HL-60/S4 treated with retinoic acid at 250 ng/mL for 4 days and 3 days (cell line): Measurements from ENCODE around the gene YKT6.
"Not testable (repeated sequence)": the region's sequence is repeated elsewhere in the genome, so short reads cannot be mapped to it uniquely, and the experiment has no call there.

ENCODE experiments used
- in situ Hi-C: fragments of 300-500 bp; cut with MboI; formaldehyde crosslinking; loops from 2 replicates; pipeline ENCODE4 v1.7.0; 2022; ENCODE audit warnings: low sequenced_read_pairs

Gene YKT6

DNA sequence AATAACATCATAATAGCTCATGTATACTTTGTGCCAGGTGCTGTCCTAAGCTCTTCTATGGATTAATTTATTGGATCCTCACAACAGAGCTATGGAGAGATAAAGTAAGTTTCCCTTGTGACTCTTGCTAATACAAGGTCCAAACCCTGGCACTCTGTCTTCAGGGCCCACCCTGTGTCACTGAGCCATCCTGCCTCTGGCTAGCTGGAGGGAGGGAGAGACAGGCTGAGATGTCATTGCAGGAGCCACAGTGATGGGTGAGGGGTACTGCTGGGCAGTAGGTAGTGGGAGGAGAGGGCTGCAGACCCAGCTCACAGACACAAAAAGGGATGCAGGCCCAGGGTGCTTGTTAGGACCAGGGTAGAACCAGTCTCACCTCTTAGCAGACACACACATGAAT lies 28.4 kb upstream of the YKT6 start:
- in situ Hi-C loops: no loop called here

DNA sequence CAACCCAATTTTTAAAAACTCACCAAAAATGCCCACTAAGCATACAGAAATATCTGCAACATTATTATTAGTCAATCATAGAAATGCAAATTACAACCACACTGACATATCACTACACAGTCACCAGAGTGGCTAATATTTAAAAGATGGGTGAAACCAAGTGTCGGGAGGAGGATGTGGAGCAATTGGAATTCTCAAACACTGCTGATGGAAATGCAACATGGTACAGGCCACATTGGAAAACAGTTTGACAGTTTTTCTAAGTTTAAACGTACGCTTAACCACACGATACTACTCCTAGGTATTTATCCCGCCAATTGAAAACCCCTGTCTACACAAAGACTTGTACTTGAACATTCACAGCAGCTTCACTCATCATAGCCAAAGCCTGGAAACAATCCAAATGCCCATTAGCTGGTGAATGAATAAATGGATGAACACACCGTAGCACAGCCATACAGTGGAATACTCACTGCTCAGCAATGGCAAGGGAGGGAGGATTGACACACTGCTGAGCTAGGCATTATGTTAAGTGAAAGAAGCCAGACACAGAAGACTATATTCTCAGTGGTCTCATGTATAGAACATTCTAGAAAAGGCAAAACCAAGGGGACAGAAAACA lies 27.9 kb upstream of the YKT6 start:
- in situ Hi-C loops: no loop called here

DNA sequence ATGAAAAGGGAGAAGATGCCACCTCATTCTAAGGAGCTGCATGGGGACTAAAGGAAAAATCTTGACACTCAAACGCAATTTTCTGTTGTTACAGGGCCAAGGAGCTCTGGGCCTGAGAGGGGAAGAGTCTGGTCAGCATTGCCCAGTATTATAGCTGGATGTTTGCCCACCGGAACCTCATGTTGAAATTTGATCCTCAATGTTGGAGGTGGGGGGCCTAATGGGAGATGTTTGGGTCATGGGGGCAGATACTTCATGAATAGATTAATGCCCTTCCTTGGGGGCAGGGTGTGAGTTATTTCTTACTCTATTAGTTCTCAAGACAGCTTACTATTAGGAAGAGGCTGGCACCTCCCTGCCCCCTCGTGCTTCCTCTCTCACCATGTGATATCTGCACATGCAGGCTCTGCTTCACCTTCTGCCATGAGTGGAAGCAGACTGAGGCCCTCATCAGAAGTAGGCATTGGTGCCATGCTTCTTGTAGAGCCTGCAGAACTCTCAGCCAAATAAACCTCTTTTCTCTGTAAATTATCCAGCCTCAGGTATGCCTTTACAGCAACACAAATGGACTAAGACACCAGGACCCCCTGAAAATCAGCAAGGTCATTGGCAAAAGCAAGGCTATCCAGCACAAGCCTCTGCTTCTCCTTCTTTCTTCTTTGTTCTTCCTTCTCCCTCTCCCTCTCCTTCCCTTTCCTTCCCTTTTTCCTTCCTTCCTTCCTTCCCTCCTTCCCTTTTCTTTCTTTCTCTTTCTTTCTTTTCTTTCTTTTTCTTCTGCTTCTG lies 26.7 kb upstream of the YKT6 start:
- in situ Hi-C loops: no loop called here

DNA sequence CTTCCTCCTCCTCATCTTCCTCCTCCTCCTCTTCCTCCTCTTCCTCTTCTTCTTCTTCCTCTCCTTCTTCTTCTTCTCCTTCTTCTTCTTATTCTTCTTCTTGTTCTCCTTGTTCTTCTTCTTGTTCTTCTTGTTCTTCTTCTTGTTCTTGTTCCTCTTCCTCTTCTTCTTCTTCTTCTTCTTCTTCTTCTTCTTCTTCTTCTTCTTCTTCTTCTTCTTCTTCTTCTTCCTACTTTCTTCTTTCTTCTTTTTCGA lies 26.2 kb upstream of the YKT6 start:
- in situ Hi-C loops: not testable (repeated sequence)

DNA sequence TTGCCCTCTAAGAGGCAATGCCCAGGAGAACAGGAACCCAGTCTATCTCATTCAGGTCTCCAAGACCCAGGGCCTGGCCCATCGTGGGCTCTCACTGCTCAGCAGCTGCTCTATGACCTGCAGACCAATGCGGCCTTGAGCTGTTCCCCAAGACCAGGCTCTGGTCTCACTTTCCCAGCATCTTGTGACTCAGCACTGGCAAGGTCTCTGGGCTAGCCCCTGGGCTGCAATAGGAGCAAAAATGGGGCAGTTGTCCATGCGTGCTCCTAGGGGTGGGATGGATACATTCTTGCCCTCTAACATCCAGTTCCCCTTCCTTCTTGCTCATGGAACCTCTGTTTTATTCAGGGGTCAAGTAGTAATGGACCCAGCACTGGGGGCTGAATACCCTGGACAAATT lies 25.0 kb upstream of the YKT6 start:
- in situ Hi-C loops: no loop called here

DNA sequence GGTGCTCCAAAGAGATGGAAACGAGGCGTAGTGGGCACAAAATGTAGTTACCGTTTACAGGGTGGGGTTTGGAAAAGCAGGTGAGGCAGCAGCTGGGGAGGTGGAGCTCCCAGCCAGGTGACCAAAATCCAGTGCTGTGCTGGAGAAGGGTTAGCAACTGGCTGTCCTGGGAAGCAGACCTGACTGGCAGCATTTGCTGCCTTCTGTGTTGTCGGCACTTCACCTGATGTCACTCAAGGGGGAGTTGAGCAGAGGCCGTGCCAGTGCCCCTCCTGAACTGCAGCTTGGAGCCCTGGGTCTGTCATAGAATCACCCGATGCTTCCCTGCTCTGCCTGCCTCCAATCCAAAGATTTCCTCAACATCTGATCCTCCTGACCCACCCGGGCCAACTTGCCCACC lies 24.3 kb upstream of the YKT6 start:
- in situ Hi-C loops: no loop called here

DNA sequence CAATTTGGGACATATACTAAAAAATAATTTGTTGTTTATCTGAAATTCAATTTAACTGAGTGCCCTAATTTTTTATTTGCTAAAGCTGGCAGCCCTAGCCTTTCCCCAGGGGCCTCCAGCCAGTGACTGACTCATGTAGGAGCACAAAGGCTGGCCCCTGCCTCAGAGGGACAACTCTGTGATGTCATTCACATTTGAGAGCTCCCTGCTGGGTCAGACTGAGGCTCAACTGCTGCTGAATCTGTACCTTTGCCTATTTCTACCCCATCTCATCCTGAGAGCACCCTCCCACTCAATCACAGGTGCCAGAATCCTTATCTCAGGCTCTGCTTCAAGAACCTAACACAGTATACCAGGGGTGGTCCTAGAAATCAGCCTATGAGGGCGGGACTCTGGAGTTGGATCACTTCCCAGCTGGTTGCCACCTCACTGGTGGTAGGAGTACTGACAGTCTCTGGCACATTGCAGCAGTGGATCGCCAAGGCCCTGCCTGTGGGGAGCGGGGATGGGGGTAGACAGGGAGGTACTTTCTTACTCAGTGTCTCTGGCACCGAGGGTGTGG lies 23.1 kb upstream of the YKT6 start:
- in situ Hi-C loops: no loop called here

DNA sequence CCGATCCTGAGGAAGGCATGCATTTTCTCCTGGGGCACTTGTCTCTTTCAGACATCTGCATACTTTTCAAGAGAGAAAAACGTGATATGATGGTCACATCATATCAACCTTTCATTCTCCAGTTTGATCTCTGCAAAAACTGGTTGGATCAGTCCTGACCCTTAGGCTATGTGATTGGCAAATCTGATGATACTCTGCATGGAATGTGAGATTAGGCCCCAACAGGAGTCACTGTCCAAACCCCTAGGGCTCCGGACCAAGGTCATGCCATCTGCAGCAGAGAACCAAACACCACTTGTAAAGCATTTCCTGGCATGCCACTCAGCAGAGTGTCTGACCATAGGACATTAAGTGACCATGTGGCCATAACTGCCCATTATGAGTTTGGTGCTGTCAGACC lies 20.1 kb upstream of the YKT6 start:
- in situ Hi-C loops: no loop called here

DNA sequence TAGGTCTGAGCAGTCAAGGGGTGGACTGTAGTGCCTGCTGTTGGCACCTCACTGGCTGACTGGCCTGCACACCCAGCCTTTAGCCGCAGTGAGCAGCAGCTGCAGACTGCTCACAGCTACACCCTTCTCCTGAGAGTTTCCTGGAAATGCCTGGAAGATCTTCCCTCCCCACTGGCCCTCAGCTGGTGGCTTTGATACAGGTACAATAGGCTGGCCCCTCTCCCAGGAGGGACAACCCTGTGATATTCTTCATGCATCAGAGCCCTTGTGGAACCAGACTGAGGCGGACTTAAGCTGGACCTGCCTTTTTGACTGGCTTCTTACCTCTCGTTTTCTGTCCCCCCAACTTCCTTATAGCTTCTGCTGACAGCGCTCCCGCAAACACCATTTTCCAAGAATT lies 18.0 kb upstream of the YKT6 start:
- in situ Hi-C loops: no loop called here

DNA sequence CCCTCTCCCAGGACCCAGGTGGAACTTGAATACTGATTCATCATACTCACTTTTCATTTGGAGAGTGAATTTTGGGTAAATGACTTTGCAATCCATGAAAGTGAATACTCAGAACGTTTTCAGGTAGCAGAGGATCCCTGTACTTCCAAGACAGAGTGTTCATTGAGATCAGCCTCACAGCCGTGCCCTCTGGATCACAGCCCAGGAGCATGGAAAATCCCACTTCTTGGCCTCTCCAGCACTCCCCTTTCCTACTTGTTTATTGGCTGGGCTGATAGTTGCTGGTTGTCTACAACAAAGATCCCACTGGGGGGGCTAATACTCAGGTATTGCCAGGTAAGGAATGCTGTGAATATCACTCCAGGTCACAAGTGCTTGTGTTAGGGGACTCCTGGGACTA lies 17.4 kb upstream of the YKT6 start:
- in situ Hi-C loops: no loop called here

DNA sequence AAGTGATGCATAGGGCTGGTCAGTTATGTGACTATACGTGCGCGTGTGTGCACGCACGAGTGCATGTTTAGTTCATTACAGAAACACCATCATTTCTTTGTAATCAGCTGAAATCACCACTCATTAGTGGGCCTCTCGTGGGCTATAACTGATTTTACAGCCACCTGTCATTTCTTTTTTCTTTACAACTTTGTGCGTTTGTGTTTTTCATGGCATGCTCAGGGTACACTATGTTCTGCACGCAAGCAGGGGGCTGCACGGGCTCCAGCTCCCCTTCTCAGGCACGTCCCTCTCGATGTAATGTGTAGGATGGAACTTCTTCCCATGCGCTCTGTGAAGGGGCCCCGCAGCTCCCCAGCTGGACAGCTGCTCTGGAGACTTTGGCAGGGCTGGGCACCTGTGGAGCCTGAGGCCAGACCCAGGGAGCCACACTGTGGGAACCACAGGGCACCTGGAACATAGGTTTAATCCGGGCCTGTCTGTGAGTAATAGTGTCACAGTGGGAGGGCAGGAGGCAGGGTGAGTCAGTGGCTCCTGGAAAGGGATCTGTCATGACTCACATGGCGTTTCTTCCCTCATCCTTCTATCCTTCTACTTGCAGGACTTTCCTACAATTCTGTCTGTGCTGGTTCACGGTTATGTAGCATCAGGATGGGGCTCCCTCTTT lies 16.4 kb upstream of the YKT6 start:
- in situ Hi-C loops: no loop called here

DNA sequence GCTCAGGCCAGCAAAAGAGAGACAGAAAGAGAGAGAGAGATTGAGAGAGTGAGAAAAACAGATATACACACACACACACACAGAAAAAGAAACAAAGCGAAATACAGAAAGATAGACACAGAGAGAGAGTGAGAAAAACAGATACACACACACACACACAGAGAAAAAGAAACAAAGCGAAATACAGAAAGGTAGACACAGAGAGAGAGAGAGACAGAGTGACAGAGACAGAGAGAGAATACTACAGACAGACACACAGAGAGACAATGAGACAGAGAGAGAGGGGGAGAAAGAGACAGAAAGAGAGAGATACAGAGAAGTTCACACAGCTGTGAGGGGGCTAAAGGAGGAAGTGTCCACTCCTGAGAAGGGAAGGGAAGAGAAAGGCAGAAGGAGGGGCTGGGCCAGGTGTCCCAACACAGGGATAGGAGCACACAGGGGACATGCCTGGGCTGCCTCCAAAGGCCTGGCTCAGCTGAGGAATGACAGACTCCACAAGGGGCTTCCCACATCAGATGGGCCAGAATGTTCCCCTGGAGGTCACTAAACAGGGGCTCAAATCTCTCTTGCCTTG lies 15.8 kb upstream of the YKT6 start:
- in situ Hi-C loops: no loop called here

DNA sequence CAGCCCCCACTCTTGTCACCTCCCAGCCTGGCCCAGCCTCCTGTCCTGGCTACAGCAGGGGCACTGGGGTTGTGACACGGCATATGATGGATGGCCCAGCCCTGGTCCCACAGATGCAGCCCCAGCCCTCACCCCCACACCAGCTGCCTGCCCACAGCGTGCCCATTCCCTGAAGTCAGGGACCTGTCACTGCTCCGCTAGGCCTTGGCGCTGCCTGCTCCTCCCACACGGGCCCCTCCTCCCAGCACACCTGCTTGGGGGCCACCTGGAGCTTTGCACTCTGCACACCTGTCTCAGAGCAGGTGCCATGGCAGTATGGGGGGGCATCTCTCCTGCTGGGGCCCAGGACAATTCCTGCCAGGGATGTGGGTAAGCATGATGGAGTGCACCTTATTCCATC lies 15.0 kb upstream of the YKT6 start:
- in situ Hi-C loops: no loop called here

DNA sequence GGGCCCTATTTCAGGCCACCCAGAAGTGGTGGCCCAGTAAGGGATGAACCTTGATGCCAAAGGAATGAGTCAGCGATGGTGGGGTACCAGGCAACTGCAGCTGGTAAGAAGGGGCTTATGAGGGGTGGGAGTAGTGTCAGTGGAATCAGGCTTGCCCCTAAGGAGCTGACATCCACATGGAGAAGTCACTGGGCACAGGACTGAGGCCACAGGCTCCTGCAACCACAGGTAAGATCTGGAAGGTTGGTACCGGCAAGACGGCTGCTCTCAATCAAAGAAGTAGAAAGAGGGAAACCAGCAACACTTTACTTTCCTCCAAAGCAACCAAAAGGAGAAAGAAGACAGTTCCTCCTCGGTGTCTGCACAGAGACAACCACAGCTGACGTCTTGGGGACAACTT lies 14.0 kb upstream of the YKT6 start:
- in situ Hi-C loops: no loop called here

DNA sequence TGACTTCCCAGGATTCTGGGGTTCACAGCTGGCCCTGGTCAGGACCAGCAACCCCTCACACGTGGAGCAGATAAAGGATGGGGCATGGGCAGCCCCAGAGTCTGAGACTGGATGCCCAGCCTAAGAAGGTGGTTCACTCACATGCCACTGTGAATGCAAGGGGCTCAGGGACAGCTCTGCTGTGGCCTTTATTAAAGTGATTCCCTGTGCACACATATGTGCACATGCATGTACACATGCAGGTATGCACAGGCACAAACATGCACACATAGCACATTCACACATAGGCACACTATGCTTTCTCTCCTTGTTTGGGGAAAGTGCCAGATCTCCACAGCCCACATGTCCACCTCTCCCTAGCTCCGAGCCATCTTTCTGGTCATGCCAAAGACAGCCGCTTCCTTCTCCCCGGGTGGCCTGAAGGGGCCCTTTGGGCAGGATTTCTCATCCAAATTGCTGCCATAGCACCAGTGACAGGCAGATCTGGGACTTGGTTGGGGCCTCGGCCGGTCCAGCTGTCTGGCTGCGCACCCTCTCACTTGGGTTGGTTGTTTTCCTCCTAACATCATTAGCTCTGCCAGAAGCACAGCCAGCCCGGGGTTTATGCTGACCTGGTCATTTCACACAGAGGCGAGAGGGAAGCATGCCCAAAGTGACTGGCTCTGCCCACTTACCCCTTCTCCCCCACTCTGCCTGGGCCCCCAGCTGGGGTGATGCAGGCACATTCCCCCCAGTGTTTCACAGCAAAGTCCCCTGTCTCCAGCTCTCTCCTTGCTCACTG lies 13.0 kb upstream of the YKT6 start:
- in situ Hi-C loops: no loop called here

DNA sequence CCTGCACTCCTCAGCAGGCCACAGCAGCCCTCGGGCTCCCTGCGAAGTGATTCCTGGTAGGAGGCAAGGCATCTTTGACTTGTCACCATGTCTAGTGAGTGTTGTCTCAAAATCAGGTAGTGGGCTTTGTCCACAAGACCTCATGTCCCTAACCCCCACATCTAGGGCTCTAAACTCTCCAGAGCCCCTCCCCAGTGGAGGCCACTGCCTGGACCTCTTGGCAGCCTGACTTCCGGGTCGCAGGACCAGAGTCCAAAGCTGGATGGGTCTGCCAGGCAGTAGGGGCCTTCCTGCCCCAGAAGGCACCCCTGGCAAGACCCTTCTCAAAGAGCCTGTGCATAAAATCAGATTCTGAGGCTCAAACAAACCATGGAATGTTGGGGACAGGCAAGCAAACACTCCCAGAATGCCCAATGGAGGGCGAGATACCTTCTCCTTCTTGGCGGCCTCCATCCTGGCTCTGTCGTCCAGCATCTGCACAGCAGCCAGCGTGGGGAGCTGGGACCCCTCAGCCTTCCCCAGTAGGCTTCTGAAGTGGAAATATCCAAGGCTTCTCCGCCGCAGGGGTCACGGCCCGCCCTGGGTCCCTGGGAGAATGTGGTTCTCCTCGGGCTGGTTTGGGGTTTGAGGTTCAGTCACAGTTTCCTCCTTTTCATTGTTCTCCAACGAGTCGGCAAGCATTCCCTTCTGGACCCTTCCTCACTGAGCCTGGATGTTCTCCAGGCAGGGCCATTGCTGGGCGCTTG lies 12.1 kb upstream of the YKT6 start:
- in situ Hi-C loops: no loop called here

DNA sequence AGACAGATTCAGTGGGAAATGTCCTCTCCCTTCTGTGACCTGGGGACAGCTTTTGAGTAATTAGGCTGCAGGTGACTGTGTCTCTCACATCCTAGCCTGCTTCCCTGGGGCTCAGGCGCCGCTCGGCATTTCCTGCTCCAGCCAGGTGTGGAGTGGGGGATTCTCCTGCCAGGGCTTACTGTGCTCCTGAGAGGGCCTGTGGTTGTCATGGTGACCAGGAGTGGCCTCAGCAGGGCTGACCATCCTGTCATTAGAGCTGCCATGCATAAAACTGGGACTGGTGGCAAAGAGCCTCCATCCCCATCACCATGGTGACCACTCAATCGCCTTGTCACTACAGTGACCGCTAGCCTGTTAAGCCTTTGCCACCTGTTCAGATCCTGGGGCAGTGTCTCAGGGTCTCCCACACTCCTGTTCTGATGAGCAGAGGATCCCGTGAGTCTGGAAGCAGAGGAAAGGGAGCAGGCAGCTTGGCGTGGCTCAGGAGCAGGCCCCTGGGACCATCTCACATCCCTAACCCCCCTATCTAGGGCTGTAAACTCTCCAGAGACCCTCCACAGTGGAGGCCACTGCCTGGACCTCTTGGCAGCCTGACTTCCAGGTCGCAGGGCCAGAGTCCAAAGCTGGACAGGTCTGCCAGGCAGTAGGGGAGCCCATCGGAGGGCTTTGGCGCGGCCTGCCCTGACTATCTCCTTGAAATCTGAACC lies 11.3 kb upstream of the YKT6 start, which contains the start of gene GCK:
TSS of gene GCK (minus strand) at position 154 of the 707 bp plus-strand sequence. CDS start 486 bp downstream, outside the sequence.
- in situ Hi-C loops: no loop called here

DNA sequence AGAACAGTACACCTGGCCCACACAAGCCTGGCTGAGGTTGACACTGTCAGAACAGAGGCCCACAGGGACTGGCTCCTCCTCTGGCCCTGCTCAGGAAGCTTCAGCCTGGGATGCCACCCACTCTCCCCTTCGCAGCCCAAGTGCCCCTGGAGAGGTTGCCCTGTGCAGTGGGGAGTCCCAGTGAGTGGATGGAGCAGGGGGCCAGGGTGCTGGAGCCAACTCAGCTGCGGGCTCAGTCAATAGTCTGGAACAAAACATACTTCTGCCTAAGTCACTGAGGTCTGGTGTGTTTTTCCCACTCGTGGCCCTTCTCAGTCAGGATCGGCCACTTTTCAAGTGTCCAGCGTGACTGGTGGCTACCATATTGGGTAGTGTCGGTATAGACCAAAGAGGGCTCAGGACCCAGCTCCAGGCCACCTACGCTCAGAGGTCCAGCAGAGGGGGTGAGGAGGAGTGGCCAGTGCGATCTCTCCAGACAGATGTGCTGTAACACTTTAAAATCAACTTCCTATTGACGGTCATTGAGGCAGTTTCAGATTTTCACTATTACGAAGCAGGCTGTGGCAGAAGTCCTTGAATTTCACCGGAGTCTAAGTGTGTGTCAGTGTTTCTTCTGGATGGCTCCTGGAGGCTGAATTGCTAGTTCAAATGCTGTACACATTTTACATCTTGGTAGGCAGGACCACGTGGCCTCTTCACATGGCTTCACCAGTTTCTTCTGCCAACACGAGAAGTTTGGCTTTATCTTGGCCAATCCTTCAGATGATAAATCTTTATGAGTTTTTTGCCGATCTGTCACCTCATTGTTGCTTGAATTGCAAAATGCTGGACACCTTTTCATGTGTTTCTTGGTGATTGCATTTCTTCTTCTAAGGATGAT lies 10.5 kb upstream of the YKT6 start:
- in situ Hi-C loops: no loop called here

DNA sequence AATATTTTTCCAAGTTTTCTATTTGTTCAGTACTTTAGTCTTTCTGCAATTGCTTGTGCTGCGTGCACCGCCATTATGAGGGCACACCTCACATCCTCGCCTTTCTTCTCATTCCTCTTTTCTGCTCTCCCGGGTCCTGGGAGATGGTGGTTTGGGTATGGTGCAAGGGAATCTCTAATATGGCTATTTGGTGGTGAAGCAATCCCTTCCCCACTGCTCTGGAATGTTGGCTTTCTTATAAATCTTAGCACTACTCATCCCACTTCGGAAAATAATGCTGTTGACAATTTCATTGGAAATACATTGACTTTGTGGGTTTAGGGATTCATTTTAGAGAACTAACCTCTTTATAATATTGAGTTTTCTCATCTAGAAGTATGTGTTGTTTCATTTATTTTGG lies 9.6 kb upstream of the YKT6 start:
- in situ Hi-C loops: no loop called here
